ENCODE results near the gene KCNK4.

The KCNK4 gene

DNA sequence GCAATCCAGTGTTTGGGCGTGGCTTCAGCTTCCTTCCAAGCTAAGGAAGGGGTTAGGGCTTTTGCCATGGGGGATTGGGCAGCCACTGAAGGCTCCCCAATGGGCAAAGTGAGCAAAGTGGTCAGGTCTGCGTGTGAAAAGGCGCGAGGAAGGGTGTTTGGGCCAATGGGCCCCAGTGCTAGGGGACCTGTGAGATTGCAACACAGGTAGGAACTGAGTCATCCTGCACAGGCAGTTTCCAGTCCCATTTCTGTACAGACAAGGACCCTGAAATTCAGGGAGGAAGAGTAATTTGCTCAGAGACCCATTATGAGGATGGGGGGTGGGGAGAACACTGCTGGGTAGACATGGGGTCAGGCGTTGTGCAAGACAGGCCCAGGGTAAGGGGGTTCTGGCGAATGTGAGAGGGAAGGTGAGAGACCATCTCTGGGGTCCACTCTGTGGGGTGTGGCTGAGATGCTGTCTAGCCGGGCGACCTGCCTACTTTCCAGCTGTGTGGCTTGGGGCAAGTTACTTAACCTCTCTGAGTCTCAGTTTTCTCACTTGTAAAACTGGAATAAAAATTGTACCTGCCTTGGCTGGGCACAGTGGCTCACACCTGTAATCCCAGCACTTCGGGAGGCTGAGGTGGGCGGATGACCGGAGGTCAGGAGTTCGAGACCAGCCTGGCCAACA is 56.2 kb downstream of the KCNK4 start:
- no peak for DNase-seq (ENCODE audit: low read depth, low spot score)

- no peak for DNase-seq (ENCODE audit: low read depth, low spot score)
These were observed 57.4 kb downstream of the KCNK4 start for GRCh38 chr11:64348383-64349024.

DNA sequence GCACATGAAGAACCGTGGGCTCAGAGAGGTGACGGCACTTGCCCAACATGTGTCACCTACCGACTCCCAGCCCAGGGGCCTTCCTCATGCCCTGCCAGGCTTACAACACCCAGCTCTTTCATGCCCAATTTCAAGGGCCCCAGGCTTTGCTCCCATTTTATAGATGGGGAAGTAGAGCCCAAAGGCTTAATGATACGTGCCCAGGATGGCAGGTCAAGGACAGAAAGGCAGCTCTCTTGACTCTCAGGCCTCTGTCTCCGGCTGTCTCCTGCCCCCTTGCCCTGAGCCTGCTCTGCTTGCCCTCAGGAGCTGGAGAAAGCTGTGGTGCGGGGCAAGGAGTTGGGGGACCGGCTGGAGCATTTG is 57.9 kb downstream of the KCNK4 start:
- no peak for DNase-seq (ENCODE audit: low read depth, low spot score)

- no peak for DNase-seq (ENCODE audit: low read depth, low spot score)
These were observed 58.3 kb downstream of the KCNK4 start for GRCh38 chr11:64349404-64349803.

Measured in activated CD4-positive, CD25-positive, alpha-beta regulatory T cell treated with anti-CD3 and anti-CD28 coated beads, Interleukin-2, amount 50 U/mL, for 16 hours (primary cell).